OCI-LY1 (cell line): ENCODE results near the gene SHE.

Experiments used
- H2AFZ ChIP-seq: fragments of 200-600 bp; sonication (generic), shearing (Covaris generic); 2 replicates; pipeline ENCODE4 v1.6.0; 2014; ENCODE audit warnings: antibody characterized with exemption, mild to moderate bottlenecking, low read length
- H3F3A ChIP-seq: fragments of 200-600 bp; sonication (generic), shearing (Covaris generic); 2 replicates; pipeline ENCODE4 v1.6.0; 2014; ENCODE audit warnings: mild to moderate bottlenecking, antibody characterized with exemption, low read length, moderate library complexity; ENCODE audit not compliant: insufficient read depth
- H3K27ac ChIP-seq: fragments of 200-600 bp; sonication (generic); 2 replicates; pipeline ENCODE4 v1.5.1; 2014; ENCODE audit warnings: low read length, mixed run types, mild to moderate bottlenecking, low read depth; ENCODE audit not compliant: poor library complexity, severe bottlenecking
- H3K27me3 ChIP-seq: fragments of 200-600 bp; sonication (generic); 2 replicates; pipeline ENCODE4 v1.6.0; 2014; ENCODE audit warnings: antibody characterized with exemption, mild to moderate bottlenecking, low read length, moderate library complexity; ENCODE audit not compliant: insufficient read depth
- H3K36me3 ChIP-seq: fragments of 200-600 bp; sonication (generic); 2 replicates; pipeline ENCODE4 v1.6.1; 2014; ENCODE audit warnings: mild to moderate bottlenecking, antibody characterized with exemption, low read length, moderate library complexity, mixed read lengths; ENCODE audit not compliant: insufficient read depth
- H3K4me1 ChIP-seq: fragments of 200-600 bp; sonication (generic); 2 replicates; pipeline ENCODE4 v1.5.1; 2014; ENCODE audit warnings: mild to moderate bottlenecking, low read length, moderate library complexity; ENCODE audit not compliant: insufficient read depth, severe bottlenecking
- H3K4me2 ChIP-seq: fragments of 200-600 bp; sonication (generic), shearing (Covaris generic); 2 replicates; pipeline ENCODE4 v1.6.1; 2014; ENCODE audit warnings: low read length
- H3K4me3 ChIP-seq: fragments of 200-600 bp; sonication (generic); 2 replicates; pipeline ENCODE4 v1.5.1; 2014; ENCODE audit warnings: low read length, low read depth, mild to moderate bottlenecking, mixed read lengths; ENCODE audit not compliant: poor library complexity, severe bottlenecking
- H3K79me2 ChIP-seq: fragments of 200-600 bp; shearing (Covaris generic); 2 replicates; pipeline ENCODE4 v1.6.1; 2016; ENCODE audit warnings: mixed run types, low read length, mixed read lengths; ENCODE audit not compliant: insufficient read depth
- H3K9ac ChIP-seq: fragments of 200-600 bp; sonication (generic), shearing (Covaris generic); 2 replicates; pipeline ENCODE4 v1.6.1; 2014; ENCODE audit warnings: mild to moderate bottlenecking, low read length, mixed read lengths
- H3K9me2 ChIP-seq: fragments of 200-600 bp; sonication (generic), shearing (Covaris generic); 2 replicates; pipeline ENCODE4 v1.6.1; 2014; ENCODE audit warnings: low read depth, mild to moderate bottlenecking, low read length, mixed read lengths
- H3K9me3 ChIP-seq: fragments of 200-600 bp; shearing (Covaris generic); 2 replicates; pipeline ENCODE4 v1.6.1; 2014; ENCODE audit warnings: low read length, mixed read lengths
- H4K20me1 ChIP-seq: fragments of 200-600 bp; sonication (generic), shearing (Covaris generic); 2 replicates; pipeline ENCODE4 v1.6.0; 2016; ENCODE audit warnings: mild to moderate bottlenecking, low read length; ENCODE audit not compliant: insufficient read depth
- CTCF ChIP-seq: fragments of 200-600 bp; sonication (generic), shearing (Covaris generic); IDR thresholded peaks from 2 replicates; pipeline ENCODE4 v1.5.1; 2017; ENCODE audit warnings: mild to moderate bottlenecking, antibody characterized with exemption, low read length, moderate library complexity, mixed read lengths
- EZH2 ChIP-seq: fragments of 200-600 bp; sonication (generic), shearing (Covaris generic); IDR thresholded peaks from 2 replicates; pipeline ENCODE4 v1.8.0; 2017; ENCODE audit warnings: borderline replicate concordance, mixed run types, mild to moderate bottlenecking, antibody characterized with exemption, low read length, moderate library complexity, mixed read lengths

The SHE gene

GRCh38 chr1:154433161-154433764, 68.9 kb downstream of the SHE start:
- H4K20me1 ChIP-seq = no peaks in the 10 kb centered on the region
- no peak overlapping the region for H3K4me2 ChIP-seq
- H3F3A ChIP-seq = no peaks in the 10 kb centered on the region
- no peaks in the 10 kb centered on the region for H3K36me3 ChIP-seq
- no peak overlapping the region for H3K4me3 ChIP-seq
- no peak for TF ChIP-seq CTCF
- no peak for TF ChIP-seq EZH2
- no peaks in the 10 kb centered on the region for H3K4me1 ChIP-seq
- no peaks in the 10 kb centered on the region for H3K79me2 ChIP-seq
- no peak overlapping the region for H2AFZ ChIP-seq
- H3K9me3 ChIP-seq = no peaks in the 10 kb centered on the region
- no peaks in the 10 kb centered on the region for H3K9me2 ChIP-seq
- H3K9ac ChIP-seq = no peak overlapping the region
- no peak overlapping the region for H3K27ac ChIP-seq
- H3K27me3 ChIP-seq = 0 out of 2 replicates have a peak, but pooled peaks cover 3% of the 10 kb centered on the region

- no peak overlapping the region for H3K9ac ChIP-seq
- H3K79me2 ChIP-seq = no peaks in the 10 kb centered on the region
- no peaks in the 10 kb centered on the region for H4K20me1 ChIP-seq
- no peaks in the 10 kb centered on the region for H3K36me3 ChIP-seq
- 0 out of 2 replicates have a peak, but pooled peaks cover 3% of the 10 kb centered on the region for H3K27me3 ChIP-seq
- TF ChIP-seq CTCF (no peak), EZH2 (no peak)
- H3K4me2 ChIP-seq = no peak overlapping the region
- no peak overlapping the region for H3K27ac ChIP-seq
- H2AFZ ChIP-seq = no peak overlapping the region
- no peaks in the 10 kb centered on the region for H3K4me1 ChIP-seq
- H3K9me2 ChIP-seq = no peaks in the 10 kb centered on the region
- no peak overlapping the region for H3K4me3 ChIP-seq
- no peaks in the 10 kb centered on the region for H3K9me3 ChIP-seq
- no peaks in the 10 kb centered on the region for H3F3A ChIP-seq
These were observed 70.4 kb downstream of the SHE start for GRCh38 chr1:154431586-154432373.

DNA sequence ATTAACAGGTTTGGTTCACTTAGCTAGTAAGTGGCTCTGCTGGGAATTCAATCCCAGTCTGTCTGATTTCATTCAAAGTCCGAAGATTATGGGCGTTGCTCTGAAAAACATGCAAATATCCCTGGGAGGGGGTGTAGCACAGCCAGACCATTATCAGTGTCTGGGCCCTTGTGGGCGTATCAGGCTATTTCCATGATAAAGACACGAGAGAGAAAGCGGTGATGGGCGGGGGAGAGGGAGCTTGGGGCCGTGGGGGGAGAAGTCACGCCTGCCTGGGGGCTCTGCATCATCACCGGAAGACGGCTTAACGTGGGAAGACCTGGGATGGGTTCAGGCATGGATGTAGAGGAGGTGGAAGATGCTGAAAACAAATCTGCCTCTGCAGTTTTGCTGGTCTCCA, 71.3 kb downstream of the SHE start:
- Histone ChIP-seq H3F3A (no peaks in the 10 kb centered on the region), H3K27me3 (0 out of 2 replicates have a peak, but pooled peaks cover 2% of the 10 kb centered on the region), H3K36me3 (no peaks in the 10 kb centered on the region), H3K27ac (no peak overlapping the region), H3K4me1 (no peaks in the 10 kb centered on the region), H3K4me3 (no peak overlapping the region), H3K79me2 (no peaks in the 10 kb centered on the region), H3K9ac (no peak overlapping the region), H3K9me2 (no peaks in the 10 kb centered on the region), H4K20me1 (no peaks in the 10 kb centered on the region), H3K4me2 (no peak overlapping the region), H2AFZ (no peak overlapping the region), H3K9me3 (no peaks in the 10 kb centered on the region)
- TF ChIP-seq CTCF = no peak
- TF ChIP-seq EZH2 = no peak
